ENCODE results near the gene AURKA.
"Not testable (repeated sequence)": the region's sequence is repeated elsewhere in the genome, so short reads cannot be mapped to it uniquely, and the experiment has no call there.

AURKA gene

GRCh38 chr20:56422076-56422823 lies 30.2 kb upstream of the AURKA start:
- no peak for DNase-seq (ENCODE audit: low read depth, low spot score)

GRCh38 chr20:56420940-56421688 lies 29.1 kb upstream of the AURKA start:
- DNase-seq (ENCODE audit: low read depth, low spot score) = no peak

GRCh38 chr20:56420028-56420427 lies 28.0 kb upstream of the AURKA start:
- DNase-seq (ENCODE audit: low read depth, low spot score) = no peak

GRCh38 chr20:56418385-56418861 lies 26.4 kb upstream of the AURKA start:
- no peak for DNase-seq (ENCODE audit: low read depth, low spot score)

- no peak for DNase-seq (ENCODE audit: low read depth, low spot score)
Observed at GRCh38 chr20:56417911-56418310, 25.9 kb upstream of the AURKA start.

- DNase-seq (ENCODE audit: low read depth, low spot score) = no peak
Observed at GRCh38 chr20:56417402-56417801, 25.4 kb upstream of the AURKA start.

GRCh38 chr20:56414842-56415765 lies 23.1 kb upstream of the AURKA start:
- DNase-seq (ENCODE audit: low read depth, low spot score) = no peak

GRCh38 chr20:56412949-56413348 lies 20.9 kb upstream of the AURKA start:
- no peak for DNase-seq (ENCODE audit: low read depth, low spot score)

GRCh38 chr20:56412473-56412790 lies 20.4 kb upstream of the AURKA start:
- no peak for DNase-seq (ENCODE audit: low read depth, low spot score)

- no peak for DNase-seq (ENCODE audit: low read depth, low spot score)
Observed at GRCh38 chr20:56411759-56412472, 19.9 kb upstream of the AURKA start, which contains the start of gene CASS4. CASS4 (plus strand) TSS chr20:56412260; CDS start chr20:56412459, 199 bp downstream.

GRCh38 chr20:56411287-56411686 lies 19.3 kb upstream of the AURKA start:
- not testable (repeated sequence) for DNase-seq (ENCODE audit: low read depth, low spot score)

- no peak for DNase-seq (ENCODE audit: low read depth, low spot score)
Observed at GRCh38 chr20:56409956-56410355, 17.9 kb upstream of the AURKA start.

GRCh38 chr20:56409521-56409920 lies 17.5 kb upstream of the AURKA start:
- no peak for DNase-seq (ENCODE audit: low read depth, low spot score)

GRCh38 chr20:56406910-56407309 lies 14.9 kb upstream of the AURKA start:
- no peak for DNase-seq (ENCODE audit: low read depth, low spot score)

- not testable (repeated sequence) for DNase-seq (ENCODE audit: low read depth, low spot score)
Observed at GRCh38 chr20:56405356-56405755, 13.3 kb upstream of the AURKA start.

- DNase-seq (ENCODE audit: low read depth, low spot score) = no peak
Observed at GRCh38 chr20:56403465-56403864, 11.4 kb upstream of the AURKA start.

GRCh38 chr20:56400001-56400640 lies 8.1 kb upstream of the AURKA start:
- DNase-seq (ENCODE audit: low read depth, low spot score) = peak; percentile 60

GRCh38 chr20:56395166-56395565 lies 3.2 kb upstream of the AURKA start:
- no peak for DNase-seq (ENCODE audit: low read depth, low spot score)

- no peak for DNase-seq (ENCODE audit: low read depth, low spot score)
Observed at GRCh38 chr20:56393653-56394052, 1.6 kb upstream of the AURKA start.

- DNase-seq (ENCODE audit: low read depth, low spot score) = no peak
Observed at GRCh38 chr20:56392881-56393482, 967 bp upstream of the AURKA start.
